Cerebellar cortex (tissue), 1 donor: ENCODE measurements around the gene MME.

Source experiments
- DNase-seq: peaks from one replicate; pipeline ENCODE4 v3.0.0-alpha.2; 2015; ENCODE audit warnings: low spot score

The MME gene

GRCh38 chr3:155147588-155147987 lies 67.5 kb downstream of the MME start:
- DNase-seq, result no peak

GRCh38 chr3:155149494-155149893 lies 69.4 kb downstream of the MME start:
- no peak for DNase-seq

- no peak for DNase-seq
Observed at GRCh38 chr3:155153242-155154186, 73.4 kb downstream of the MME start.

GRCh38 chr3:155154255-155154654 lies 74.1 kb downstream of the MME start:
- DNase-seq, result no peak

GRCh38 chr3:155158346-155159037 lies 78.4 kb downstream of the MME start:
- DNase-seq, result no peak

GRCh38 chr3:155159301-155159700 lies 79.2 kb downstream of the MME start:
- DNase-seq, result no peak

- DNase-seq, result no peak
Observed at GRCh38 chr3:155161640-155162292, 81.6 kb downstream of the MME start.

GRCh38 chr3:155164306-155164705 lies 84.2 kb downstream of the MME start:
- no peak for DNase-seq

GRCh38 chr3:155166441-155166840 lies 86.3 kb downstream of the MME start:
- DNase-seq, result no peak

- no peak for DNase-seq
Observed at GRCh38 chr3:155169197-155169596, 89.1 kb downstream of the MME start.

- no peak for DNase-seq
Observed at GRCh38 chr3:155173771-155174170, 93.7 kb downstream of the MME start.

- no peak for DNase-seq
Observed at GRCh38 chr3:155178810-155179436, 98.8 kb downstream of the MME start.

GRCh38 chr3:155179437-155179827 lies 99.3 kb downstream of the MME start:
- no peak for DNase-seq

- DNase-seq, result no peak
Observed at GRCh38 chr3:155179966-155180757, 100.0 kb downstream of the MME start.

- no peak for DNase-seq
Observed at GRCh38 chr3:155182467-155182866, 102.3 kb downstream of the MME start.

- no peak for DNase-seq
Observed at GRCh38 chr3:155184011-155184410, 103.9 kb downstream of the MME start.

GRCh38 chr3:155185631-155186071 lies 105.5 kb downstream of the MME start:
- DNase-seq, result no peak

GRCh38 chr3:155188031-155188430 lies 107.9 kb downstream of the MME start:
- no peak for DNase-seq

- no peak for DNase-seq
Observed at GRCh38 chr3:155189478-155189877, 109.4 kb downstream of the MME start.

- no peak for DNase-seq
Observed at GRCh38 chr3:155190691-155191090, 110.6 kb downstream of the MME start.
